ENCODE data around the gene MED25. TPM values are rescaled to one million over a fixed set of nuclear protein-coding genes. Genes with fewer than 3 reads are reported as not detected.

Gene MED25
- total and polyA plus RNA-seq, 4 donors = 42.6 to 75.2 (median 48.1) TPM

GRCh38 chr19:49772850-49773432 is 45.1 kb upstream of the MED25 start:
- WGBS, 2 donors = 92 to 98% methylated on average over 10 of the region's 10 CpGs
- Histone ChIP-seq H3K36me3 (ENCODE audit: control insufficient read depth in 4 of 4, insufficient read depth in 4 of 4, low read length in 4 of 4) (peaks cover 0 to 7% (median 6%) of the 10 kb centered on the region in 4 donors), H3K9me3 (ENCODE audit: control insufficient read depth in 4 of 4, insufficient read depth in 3 of 4, low read length in 3 of 4) (no peaks in the 10 kb centered on the region), H3K4me1 (ENCODE audit: control insufficient read depth in 5 of 5, insufficient read depth in 5 of 5, low read length in 5 of 5) (peaks cover 0 to 9% (median 4%) of the 10 kb centered on the region in 5 donors), H3K27ac (ENCODE audit: low read depth in 1 of 2, low read length in 1 of 2) (no peak overlapping the region), H3K27me3 (ENCODE audit: control insufficient read depth in 3 of 3, insufficient read depth in 3 of 3, low read length in 2 of 3) (no peaks in the 10 kb centered on the region), H3K4me3 (no peak overlapping the region), H3K9ac (ENCODE audit: insufficient read depth in 1 of 2, low read length in 2 of 2) (no peak overlapping the region)
- TF ChIP-seq CTCF (IDR thresholded peaks at IDR 0.05; ENCODE audit: control extremely low read depth, extremely low read depth) = no peak
- ATAC-seq (ENCODE audit: insufficient read depth, low FRiP score) (no peak), DNase-seq (no peak)

DNA sequence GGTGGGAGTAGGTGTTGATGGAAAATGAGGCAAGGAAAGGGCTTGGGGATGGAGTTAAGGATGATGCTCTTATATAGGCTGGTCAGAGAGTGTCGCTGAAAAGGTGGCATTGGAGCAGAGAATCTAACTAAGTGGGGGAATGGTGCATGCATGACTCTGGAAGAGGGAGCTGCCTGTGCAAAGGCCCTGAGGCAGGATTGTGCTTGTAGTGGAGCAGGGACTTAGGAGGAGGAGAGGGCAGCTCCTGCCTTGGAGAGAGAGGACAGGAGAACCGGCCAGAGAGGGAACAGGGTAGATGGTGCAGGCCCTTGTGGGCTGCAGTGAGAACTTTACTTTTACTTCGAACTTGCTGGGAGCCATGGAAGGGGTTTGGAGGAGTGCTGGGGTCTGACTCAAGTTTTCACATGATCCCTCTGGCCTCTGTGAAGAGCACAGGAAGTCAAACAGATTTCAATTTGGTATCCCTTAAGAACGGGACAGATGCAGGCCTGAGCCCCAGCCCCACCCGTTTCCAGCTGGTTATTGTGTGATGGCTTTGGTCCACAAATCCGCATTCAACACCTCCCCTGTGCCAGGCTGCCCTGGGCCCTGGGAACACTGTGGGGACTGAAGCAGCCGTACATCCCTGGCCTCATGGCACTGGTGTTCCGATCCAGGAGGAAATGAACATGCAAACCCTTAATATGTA is 44.3 kb upstream of the MED25 start:
- Histone ChIP-seq H3K9ac (ENCODE audit: insufficient read depth in 1 of 2, low read length in 2 of 2) (no peak overlapping the region), H3K27ac (ENCODE audit: low read depth in 1 of 2, low read length in 1 of 2) (no peak overlapping the region), H3K27me3 (ENCODE audit: control insufficient read depth in 3 of 3, insufficient read depth in 3 of 3, low read length in 2 of 3) (no peaks in the 10 kb centered on the region), H3K4me3 (no peak overlapping the region), H3K36me3 (ENCODE audit: control insufficient read depth in 4 of 4, insufficient read depth in 4 of 4, low read length in 4 of 4) (peaks cover 0 to 7% (median 6%) of the 10 kb centered on the region in 4 donors), H3K4me1 (ENCODE audit: control insufficient read depth in 5 of 5, insufficient read depth in 5 of 5, low read length in 5 of 5) (peaks cover 0 to 3% (median under 1%) of the 10 kb centered on the region in 5 donors), H3K9me3 (ENCODE audit: control insufficient read depth in 4 of 4, insufficient read depth in 3 of 4, low read length in 3 of 4) (no peaks in the 10 kb centered on the region)
- no peak for ATAC-seq (ENCODE audit: insufficient read depth, low FRiP score)
- WGBS, 2 donors = 79 to 80% methylated on average over 8 of the region's 8 CpGs
- DNase-seq = no peak
- no peak for TF ChIP-seq CTCF (IDR thresholded peaks at IDR 0.05; ENCODE audit: control extremely low read depth, extremely low read depth)

DNA sequence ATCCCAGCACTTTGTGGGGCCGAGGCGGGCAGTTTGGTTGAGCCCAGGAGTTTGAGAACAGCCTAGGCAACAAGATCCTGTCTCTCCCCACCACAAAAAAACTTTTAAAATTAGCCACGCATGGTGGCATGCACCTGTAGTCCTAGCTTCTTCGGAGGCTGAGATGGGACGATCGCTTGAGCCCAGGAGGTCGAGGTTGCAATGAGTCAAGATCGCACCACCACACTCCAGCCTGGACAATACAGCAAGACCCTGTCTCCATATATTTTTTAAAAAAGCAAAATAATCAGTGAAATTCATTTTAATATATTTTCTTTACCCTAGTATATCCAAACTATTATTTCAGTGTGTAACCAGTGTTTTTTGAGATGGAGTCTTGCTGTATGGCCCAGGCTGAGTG is 43.1 kb upstream of the MED25 start:
- ATAC-seq (ENCODE audit: insufficient read depth, low FRiP score) (no peak), DNase-seq (no peak)
- Histone ChIP-seq H3K27me3 (ENCODE audit: control insufficient read depth in 3 of 3, insufficient read depth in 3 of 3, low read length in 2 of 3) (no peaks in the 10 kb centered on the region), H3K9me3 (ENCODE audit: control insufficient read depth in 4 of 4, insufficient read depth in 3 of 4, low read length in 3 of 4) (no peaks in the 10 kb centered on the region), H3K9ac (ENCODE audit: insufficient read depth in 1 of 2, low read length in 2 of 2) (no peak overlapping the region), H3K4me3 (no peak overlapping the region), H3K36me3 (ENCODE audit: control insufficient read depth in 4 of 4, insufficient read depth in 4 of 4, low read length in 4 of 4) (peaks cover 0 to 7% (median 6%) of the 10 kb centered on the region in 4 donors), H3K4me1 (ENCODE audit: control insufficient read depth in 5 of 5, insufficient read depth in 5 of 5, low read length in 5 of 5) (peaks cover 0 to 3% (median 0%) of the 10 kb centered on the region in 5 donors), H3K27ac (ENCODE audit: low read depth in 1 of 2, low read length in 1 of 2) (no peak overlapping the region)
- TF ChIP-seq CTCF (IDR thresholded peaks at IDR 0.05; ENCODE audit: control extremely low read depth, extremely low read depth) = no peak
- WGBS, 2 donors = 95 to 98% methylated on average over 8 of the region's 8 CpGs
